HL-60 (cell line): ENCODE data around the gene DNAH6.

Experiments
- GABPA ChIP-seq: IDR thresholded peaks from 2 replicates; pipeline ENCODE4 v1.6.1; 2012; ENCODE audit warnings: low read depth
- TF ChIP-seq, protein P1 (sequence below): IDR thresholded peaks from one replicate; pipeline ENCODE4 v1.5.1; 2011; ENCODE audit warnings: low read length, control low read depth, inconsistent platforms; ENCODE audit not compliant: insufficient read depth

DNA sequence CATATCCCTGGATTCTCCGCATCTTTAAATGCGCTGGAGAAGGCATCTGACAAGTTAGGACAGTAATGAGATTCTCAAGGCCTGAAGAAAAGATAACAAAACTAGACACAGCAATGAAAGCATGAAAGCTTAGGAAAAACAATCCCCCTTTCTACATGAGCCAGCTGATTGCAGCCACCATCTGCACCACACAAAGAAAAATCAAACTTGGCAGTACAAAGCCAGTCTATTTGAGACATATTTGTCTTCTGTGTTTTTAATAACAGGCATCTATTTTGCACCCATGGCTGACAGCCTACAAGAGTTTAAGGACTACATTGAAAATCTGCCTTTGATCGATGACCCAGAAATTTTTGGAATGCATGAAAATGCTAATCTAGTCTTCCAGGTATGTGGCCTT is 281.0 kb downstream of the DNAH6 start:
- TF ChIP-seq GABPA, result no peak
- TF ChIP-seq, protein P1, sequence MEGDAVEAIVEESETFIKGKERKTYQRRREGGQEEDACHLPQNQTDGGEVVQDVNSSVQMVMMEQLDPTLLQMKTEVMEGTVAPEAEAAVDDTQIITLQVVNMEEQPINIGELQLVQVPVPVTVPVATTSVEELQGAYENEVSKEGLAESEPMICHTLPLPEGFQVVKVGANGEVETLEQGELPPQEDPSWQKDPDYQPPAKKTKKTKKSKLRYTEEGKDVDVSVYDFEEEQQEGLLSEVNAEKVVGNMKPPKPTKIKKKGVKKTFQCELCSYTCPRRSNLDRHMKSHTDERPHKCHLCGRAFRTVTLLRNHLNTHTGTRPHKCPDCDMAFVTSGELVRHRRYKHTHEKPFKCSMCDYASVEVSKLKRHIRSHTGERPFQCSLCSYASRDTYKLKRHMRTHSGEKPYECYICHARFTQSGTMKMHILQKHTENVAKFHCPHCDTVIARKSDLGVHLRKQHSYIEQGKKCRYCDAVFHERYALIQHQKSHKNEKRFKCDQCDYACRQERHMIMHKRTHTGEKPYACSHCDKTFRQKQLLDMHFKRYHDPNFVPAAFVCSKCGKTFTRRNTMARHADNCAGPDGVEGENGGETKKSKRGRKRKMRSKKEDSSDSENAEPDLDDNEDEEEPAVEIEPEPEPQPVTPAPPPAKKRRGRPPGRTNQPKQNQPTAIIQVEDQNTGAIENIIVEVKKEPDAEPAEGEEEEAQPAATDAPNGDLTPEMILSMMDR, result no peak
